Liver (tissue), 3 donors: ENCODE results near the gene RMND5A.
"Not testable (repeated sequence)": the region's sequence is repeated elsewhere in the genome, so short reads cannot be mapped to it uniquely, and the experiment has no call there.

Experiments
- EGR1 ChIP-seq, 2 donors: IDR thresholded peaks; 2 replicates each; pipeline ENCODE4 v1.6.1; 2016 to 2018; ENCODE audit warnings: antibody characterized with exemption in 2 of 2, low read depth in 2 of 2
- TF ChIP-seq, protein P1 (sequence below): fragments of 150-350 bp; IDR thresholded peaks from 2 replicates; pipeline ENCODE4 v1.5.1; 2017; ENCODE audit warnings: improper control_type of control experiment, low read depth, low read length; ENCODE audit not compliant: missing input control
- donor health status: healthy.
- donor health status: healthy.

DNA sequence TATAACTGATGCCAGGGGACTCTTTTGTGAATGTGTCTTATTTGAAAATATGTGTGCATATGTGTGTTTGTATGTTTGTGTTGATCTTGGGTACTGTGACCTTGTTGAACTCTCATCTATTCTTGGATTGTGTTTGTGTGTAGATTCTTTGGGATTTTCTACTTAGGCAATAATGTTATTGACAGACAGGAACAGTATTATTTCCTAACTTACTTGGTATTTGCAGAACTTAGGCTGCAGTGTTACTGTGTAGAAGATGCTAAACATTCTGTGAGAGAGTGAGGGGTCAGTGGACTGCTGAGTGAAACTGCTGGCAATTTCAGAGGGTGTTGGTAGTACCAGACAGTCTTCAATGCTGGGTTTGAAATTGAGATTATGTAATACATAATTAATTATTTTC is 12.7 kb downstream of the RMND5A start:
- not testable (repeated sequence) for TF ChIP-seq EGR1 (IDR thresholded peaks at IDR 0.05; ENCODE audit: low read depth in 2 of 2)
- TF ChIP-seq, protein P1, sequence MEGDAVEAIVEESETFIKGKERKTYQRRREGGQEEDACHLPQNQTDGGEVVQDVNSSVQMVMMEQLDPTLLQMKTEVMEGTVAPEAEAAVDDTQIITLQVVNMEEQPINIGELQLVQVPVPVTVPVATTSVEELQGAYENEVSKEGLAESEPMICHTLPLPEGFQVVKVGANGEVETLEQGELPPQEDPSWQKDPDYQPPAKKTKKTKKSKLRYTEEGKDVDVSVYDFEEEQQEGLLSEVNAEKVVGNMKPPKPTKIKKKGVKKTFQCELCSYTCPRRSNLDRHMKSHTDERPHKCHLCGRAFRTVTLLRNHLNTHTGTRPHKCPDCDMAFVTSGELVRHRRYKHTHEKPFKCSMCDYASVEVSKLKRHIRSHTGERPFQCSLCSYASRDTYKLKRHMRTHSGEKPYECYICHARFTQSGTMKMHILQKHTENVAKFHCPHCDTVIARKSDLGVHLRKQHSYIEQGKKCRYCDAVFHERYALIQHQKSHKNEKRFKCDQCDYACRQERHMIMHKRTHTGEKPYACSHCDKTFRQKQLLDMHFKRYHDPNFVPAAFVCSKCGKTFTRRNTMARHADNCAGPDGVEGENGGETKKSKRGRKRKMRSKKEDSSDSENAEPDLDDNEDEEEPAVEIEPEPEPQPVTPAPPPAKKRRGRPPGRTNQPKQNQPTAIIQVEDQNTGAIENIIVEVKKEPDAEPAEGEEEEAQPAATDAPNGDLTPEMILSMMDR = not testable (repeated sequence)
